NCI-H2081 (cell line): ENCODE measurements around the gene WNT7B.

Source experiments
- DNase-seq, 2 experiments: peaks; one replicate each; lab custom pipeline; 2025; lab: John Stamatoyannopoulos, UW

WNT7B gene

DNA sequence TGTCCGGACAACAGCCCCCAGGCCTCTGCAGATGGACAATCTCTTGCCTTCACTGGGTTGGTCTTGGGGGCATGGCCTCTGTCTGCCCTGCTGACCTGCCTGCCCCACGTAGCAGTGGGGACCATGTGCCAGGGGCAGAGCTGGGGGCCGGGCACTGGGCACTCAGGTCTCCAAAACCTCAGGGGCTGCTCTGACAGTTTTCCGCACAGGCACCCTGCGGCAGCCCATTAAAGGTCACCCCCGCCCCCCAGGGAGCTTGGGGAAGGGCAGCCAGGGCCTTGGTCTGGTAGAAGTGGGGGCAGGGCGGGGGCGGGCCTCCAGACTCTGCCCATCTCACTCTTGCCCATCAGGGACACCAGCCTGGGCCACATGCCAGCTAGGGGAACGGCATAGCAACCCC lies 49.9 kb downstream of the WNT7B start:
- DNase-seq, result no peak

DNA sequence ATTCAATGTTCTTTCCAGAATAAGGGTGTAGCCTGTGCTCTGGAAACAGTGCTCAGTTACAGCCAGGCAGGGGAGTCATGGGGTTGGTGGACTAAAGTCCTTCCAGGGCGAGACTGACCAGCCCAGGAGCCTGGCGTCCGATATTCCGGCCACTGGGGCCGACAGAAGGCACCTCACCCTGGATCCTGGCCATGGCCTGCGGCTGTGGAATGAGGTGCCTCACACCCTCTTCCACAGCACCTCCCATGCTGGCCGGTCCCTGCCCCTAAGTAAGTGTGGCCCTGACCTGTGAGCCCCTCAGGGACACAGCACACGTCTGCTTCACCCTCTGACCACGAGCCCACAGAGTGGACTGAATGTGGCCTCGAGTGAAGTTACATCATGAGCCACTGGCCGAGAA lies 50.5 kb downstream of the WNT7B start:
- no peak for DNase-seq

DNA sequence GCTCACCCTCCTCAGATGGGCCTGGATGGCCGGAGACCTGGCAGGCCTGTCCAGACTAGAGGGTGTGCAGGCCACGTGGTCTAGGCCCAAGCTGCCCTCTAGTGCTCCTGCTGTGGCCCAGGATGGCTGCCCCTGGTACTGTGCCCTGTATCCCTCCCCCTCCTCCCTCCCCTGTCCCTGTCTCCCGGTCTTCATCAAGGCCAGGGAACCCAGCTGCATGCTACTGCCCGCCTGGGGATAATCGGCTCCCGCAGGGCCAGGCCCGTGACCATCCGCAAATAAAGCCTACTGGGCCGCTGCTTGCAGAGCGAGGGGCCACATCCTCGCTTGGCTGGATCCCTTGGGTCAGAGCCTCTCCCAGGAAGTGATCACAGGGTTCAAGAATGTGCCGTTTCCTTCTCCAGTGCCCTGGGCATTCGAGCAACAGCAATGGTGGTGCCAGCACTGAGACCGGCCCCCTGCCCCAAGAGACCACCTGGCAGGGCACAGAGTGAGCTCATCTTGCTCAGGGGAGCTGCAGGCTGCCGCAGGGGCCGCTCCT lies 51.1 kb downstream of the WNT7B start:
- no peak for DNase-seq

DNA sequence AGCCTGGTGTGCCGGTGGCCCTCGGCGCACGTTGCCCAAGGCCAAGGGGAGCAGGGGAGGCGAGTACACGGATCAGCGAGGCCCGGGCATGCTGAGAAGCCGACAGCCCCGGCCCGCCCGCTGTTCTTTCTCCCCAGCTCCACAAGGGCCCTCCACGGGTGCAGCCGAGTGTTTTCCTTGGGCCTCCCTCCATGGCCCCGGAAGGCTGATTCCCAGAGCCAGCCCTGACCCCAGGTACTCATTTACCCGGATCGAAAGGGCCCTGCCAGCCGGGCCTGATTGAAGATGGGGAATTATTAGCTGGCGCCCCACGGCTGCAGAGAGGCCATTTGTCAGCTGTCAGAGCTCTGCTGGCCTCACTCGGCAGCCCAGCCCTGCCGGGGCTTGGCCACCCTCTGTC lies 53.1 kb downstream of the WNT7B start:
- no peak for DNase-seq

- DNase-seq, result no peak
Observed at GRCh38 chr22:45923212-45923611, 53.8 kb downstream of the WNT7B start.

- DNase-seq, result no peak
Observed at GRCh38 chr22:45922661-45923060, 54.3 kb downstream of the WNT7B start.

DNA sequence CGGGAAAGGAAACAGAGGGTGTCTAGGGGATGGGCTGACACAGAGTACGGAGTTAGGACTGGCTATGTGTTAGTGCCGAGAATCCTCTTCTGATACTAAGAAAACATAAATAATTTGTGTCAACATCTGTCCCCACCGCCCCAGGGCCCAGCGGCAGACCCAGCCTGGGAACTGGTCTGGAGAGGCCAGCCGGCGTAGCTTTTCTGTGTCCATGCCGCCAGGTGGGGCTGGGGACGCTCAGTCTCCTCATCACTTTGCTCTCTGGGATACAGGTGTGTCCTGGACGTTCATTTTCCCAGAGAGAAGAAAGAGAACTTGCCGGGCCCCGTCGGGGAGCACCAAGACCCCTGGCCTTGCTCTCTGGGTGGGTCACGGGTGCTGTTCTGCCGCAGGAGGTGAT lies 54.7 kb downstream of the WNT7B start:
- DNase-seq, result no peak

GRCh38 chr22:45919504-45920286 lies 57.3 kb downstream of the WNT7B start:
- no peak for DNase-seq

DNA sequence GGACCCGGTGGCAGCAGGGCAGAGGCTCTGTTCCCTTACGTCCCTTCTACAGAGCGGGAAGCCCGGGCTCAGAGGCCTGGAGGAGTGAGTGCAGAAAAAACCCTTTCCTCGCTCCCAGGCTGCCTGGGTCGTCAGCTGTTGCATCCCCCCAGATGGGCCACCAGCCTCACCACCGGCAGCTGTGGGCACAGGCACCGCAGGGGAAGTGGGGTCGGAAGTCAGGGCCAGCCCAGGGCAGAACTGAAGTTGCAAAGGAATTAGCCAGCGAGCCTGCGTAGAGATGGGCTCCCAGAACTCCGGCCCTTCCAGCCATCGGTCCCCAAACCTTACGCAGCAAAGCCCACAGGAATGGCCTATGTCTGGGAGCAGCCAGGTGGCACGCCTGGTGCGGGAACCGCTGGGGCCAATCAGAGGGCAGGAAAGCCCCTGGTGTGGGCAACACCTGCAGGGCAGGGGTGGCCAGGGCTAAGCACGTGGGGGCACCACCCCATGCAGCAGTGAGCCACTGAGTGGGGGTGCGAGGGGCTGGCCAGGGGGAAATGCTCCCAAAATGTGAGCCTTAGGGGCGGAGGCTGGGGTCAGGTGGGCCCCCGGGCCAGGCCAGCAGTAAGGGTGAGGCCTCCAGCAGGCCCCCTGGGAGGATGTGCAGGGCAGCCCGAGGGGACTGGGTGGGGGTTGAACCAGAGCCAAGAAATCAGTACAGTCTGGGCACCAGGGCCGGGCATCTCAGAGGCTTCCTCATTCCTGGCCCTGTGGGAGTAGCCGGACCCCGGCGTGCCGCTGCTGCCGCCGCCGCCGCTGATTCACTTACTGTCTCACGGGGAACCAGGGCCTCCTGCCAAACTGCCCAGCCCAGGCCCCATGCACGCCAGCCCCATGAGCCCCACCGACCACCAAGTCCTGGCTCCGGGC lies 58.2 kb downstream of the WNT7B start:
- no peak for DNase-seq

- no peak for DNase-seq
Observed at GRCh38 chr22:45917700-45918458, 59.1 kb downstream of the WNT7B start.

DNA sequence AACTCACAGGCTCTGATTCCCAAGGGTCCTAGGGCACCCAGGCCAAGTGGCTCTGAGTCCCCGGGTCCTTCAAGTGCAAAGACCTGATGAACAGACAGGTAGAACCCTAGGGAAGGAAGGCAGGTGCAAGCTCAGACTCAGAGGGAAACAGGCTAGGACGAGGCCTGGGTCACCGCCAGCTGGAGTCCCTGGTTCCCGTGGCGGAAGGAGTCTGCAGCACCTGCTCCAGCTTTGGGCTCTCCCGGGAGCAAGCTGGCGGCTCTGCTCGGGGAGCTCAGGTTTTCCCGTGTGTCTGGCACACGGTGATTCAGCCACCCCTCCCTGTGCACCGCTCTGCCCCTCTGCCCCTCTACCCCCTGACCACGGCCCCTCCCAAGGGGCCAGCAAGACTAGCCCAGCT lies 59.8 kb downstream of the WNT7B start:
- peak; percentile 24 to 56 for DNase-seq

- no peak for DNase-seq
Observed at GRCh38 chr22:45916515-45916914, 60.4 kb downstream of the WNT7B start.

GRCh38 chr22:45915841-45916240 lies 61.1 kb downstream of the WNT7B start:
- DNase-seq, result no peak

GRCh38 chr22:45915151-45915550 lies 61.8 kb downstream of the WNT7B start:
- DNase-seq, result no peak

DNA sequence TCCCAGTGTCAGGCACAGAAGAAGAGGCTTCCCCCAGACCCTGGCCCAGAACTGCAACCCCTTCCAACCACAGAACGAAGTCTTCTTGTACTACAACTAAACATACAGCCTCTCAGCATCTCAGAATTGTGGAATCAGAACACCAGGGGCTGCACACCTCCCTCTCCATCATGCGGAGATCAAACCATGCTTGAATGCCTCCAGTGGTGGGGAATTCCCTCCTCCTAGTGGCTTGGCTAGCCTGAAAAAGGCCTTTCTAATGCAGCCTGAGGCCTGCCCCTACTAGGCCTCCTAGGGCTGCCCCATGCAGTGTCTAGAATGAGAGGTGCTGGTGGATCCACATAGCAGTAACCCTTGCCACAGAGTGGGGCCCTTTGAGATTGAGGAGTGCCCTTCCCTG lies 62.7 kb downstream of the WNT7B start:
- no peak for DNase-seq

GRCh38 chr22:45912910-45913309 lies 64.1 kb downstream of the WNT7B start:
- DNase-seq, result no peak

GRCh38 chr22:45911601-45912271 lies 65.2 kb downstream of the WNT7B start:
- peak; percentile 50 to 79 for DNase-seq

DNA sequence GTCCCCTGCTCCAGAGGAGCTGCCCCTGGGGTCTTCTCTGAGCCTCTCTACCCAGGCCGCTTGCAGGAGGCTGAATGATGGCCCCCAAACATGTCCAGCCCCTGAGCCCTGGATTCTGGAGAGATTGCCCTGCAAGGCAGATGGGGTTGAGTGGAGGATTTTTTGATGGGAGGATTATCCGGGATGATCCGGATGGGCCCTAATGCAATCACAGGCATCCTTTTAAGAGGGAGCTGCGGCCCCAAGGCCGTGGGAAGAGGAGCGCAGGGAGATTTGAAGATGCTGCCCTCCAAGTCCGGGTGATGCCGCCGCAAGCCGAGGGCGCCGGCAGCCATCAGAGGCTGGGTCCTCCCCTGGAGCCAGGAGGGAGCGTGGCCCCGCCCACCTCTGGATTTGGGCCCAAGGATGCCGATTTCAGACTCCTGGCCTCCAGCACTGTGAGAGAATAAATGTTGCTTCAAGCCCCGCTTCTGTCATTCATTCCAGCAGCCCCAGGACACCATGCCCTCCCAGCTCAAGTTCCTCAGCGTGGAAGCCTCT lies 66.0 kb downstream of the WNT7B start:
- DNase-seq, result no peak

- DNase-seq, result no peak
Observed at GRCh38 chr22:45908961-45909360, 68.0 kb downstream of the WNT7B start.

GRCh38 chr22:45907996-45908395 lies 69.0 kb downstream of the WNT7B start:
- DNase-seq, result no peak

GRCh38 chr22:45907378-45907777 lies 69.6 kb downstream of the WNT7B start:
- no peak for DNase-seq
